HEK293 (cell line): ENCODE measurements around the gene PERM1.

Experiments
- BCL11B ChIP-seq: fragments of 450-650 bp; formaldehyde crosslinking; IDR thresholded peaks from 2 replicates; pipeline ENCODE4 v1.5.1; 2016; ENCODE audit warnings: low read depth, missing biosample characterization, missing genetic modification characterization
- EGR2 ChIP-seq: fragments of 450-650 bp; formaldehyde crosslinking; IDR thresholded peaks from 2 replicates; pipeline ENCODE4 v1.5.1; 2016; ENCODE audit warnings: low read depth, missing biosample characterization, missing genetic modification characterization
- GLI4 ChIP-seq: fragments of 450-650 bp; formaldehyde crosslinking; IDR thresholded peaks from 2 replicates; pipeline ENCODE4 v1.5.1; 2016; ENCODE audit warnings: missing biosample characterization, missing genetic modification characterization
- GLIS1 ChIP-seq: fragments of 450-650 bp; formaldehyde crosslinking; IDR thresholded peaks from 2 replicates; pipeline ENCODE4 v1.5.1; 2016; ENCODE audit warnings: missing biosample characterization, missing genetic modification characterization
- OVOL3 ChIP-seq: fragments of 450-650 bp; formaldehyde crosslinking; IDR thresholded peaks from 2 replicates; pipeline ENCODE4 v1.5.1; 2016; ENCODE audit warnings: missing biosample characterization, missing genetic modification characterization
- SP2 ChIP-seq: fragments of 450-650 bp; formaldehyde crosslinking; IDR thresholded peaks from 2 replicates; pipeline ENCODE4 v1.5.1; 2016; ENCODE audit warnings: missing biosample characterization, missing genetic modification characterization
- SP7 ChIP-seq: fragments of 450-650 bp; formaldehyde crosslinking; IDR thresholded peaks from 2 replicates; pipeline ENCODE4 v1.5.1; 2016; ENCODE audit warnings: missing biosample characterization, missing genetic modification characterization
- WT1 ChIP-seq: fragments of 450-650 bp; formaldehyde crosslinking; IDR thresholded peaks from 2 replicates; pipeline ENCODE4 v1.5.1; 2016; ENCODE audit warnings: missing biosample characterization, missing genetic modification characterization
- ZBTB8A ChIP-seq: fragments of 450-650 bp; formaldehyde crosslinking; IDR thresholded peaks from 2 replicates; pipeline ENCODE4 v1.5.1; 2016; ENCODE audit warnings: missing biosample characterization, missing genetic modification characterization
- ZNF155 ChIP-seq: fragments of 450-650 bp; formaldehyde crosslinking; IDR thresholded peaks from 2 replicates; pipeline ENCODE4 v1.5.1; 2016; ENCODE audit warnings: missing biosample characterization, missing genetic modification characterization
- ZNF214 ChIP-seq: fragments of 450-650 bp; formaldehyde crosslinking; IDR thresholded peaks from 2 replicates; pipeline ENCODE4 v1.5.1; 2017; ENCODE audit warnings: missing biosample characterization, mild to moderate bottlenecking, missing genetic modification characterization, borderline replicate concordance
- ZNF354C ChIP-seq: fragments of 450-650 bp; formaldehyde crosslinking; IDR thresholded peaks from 2 replicates; pipeline ENCODE4 v1.5.1; 2016; ENCODE audit warnings: missing biosample characterization, missing genetic modification characterization, low read depth, borderline replicate concordance
- ZNF433 ChIP-seq: fragments of 450-650 bp; formaldehyde crosslinking; IDR thresholded peaks from 2 replicates; pipeline ENCODE4 v1.5.1; 2016; ENCODE audit warnings: missing biosample characterization, missing genetic modification characterization, low read depth
- ZNF600 ChIP-seq: fragments of 450-650 bp; formaldehyde crosslinking; IDR thresholded peaks from 2 replicates; pipeline ENCODE4 v1.5.1; 2016; ENCODE audit warnings: missing biosample characterization, missing genetic modification characterization
- ZNF777 ChIP-seq: fragments of 450-650 bp; formaldehyde crosslinking; IDR thresholded peaks from 2 replicates; pipeline ENCODE4 v1.5.1; 2017; ENCODE audit warnings: missing biosample characterization, missing genetic modification characterization, borderline replicate concordance
- TF ChIP-seq, protein P1 (sequence below): fragments of 450-650 bp; formaldehyde crosslinking; IDR thresholded peaks from 2 replicates; pipeline ENCODE4 v1.5.1; 2016; ENCODE audit warnings: missing biosample characterization, missing genetic modification characterization
- TF ChIP-seq, protein P2 (sequence below): fragments of 450-650 bp; formaldehyde crosslinking; IDR thresholded peaks from 2 replicates; pipeline ENCODE4 v1.5.1; 2016; ENCODE audit warnings: missing biosample characterization, missing genetic modification characterization
- TF ChIP-seq, protein P3 (sequence below): fragments of 450-650 bp; formaldehyde crosslinking; IDR thresholded peaks from 2 replicates; pipeline ENCODE4 v1.5.1; 2017; ENCODE audit warnings: missing biosample characterization, missing genetic modification characterization
- TF ChIP-seq, protein P4 (sequence below): fragments of 450-650 bp; formaldehyde crosslinking; IDR thresholded peaks from 2 replicates; pipeline ENCODE4 v1.5.1; 2017; ENCODE audit warnings: missing biosample characterization, missing genetic modification characterization
- TF ChIP-seq, protein P5 (sequence below): fragments of 450-650 bp; formaldehyde crosslinking; IDR thresholded peaks from 2 replicates; pipeline ENCODE4 v1.5.1; 2016; ENCODE audit warnings: missing biosample characterization, missing genetic modification characterization
- TF ChIP-seq, protein P6 (sequence below): fragments of 450-650 bp; formaldehyde crosslinking; IDR thresholded peaks from 2 replicates; pipeline ENCODE4 v1.5.1; 2016; ENCODE audit warnings: missing biosample characterization, missing genetic modification characterization

The PERM1 gene

DNA sequence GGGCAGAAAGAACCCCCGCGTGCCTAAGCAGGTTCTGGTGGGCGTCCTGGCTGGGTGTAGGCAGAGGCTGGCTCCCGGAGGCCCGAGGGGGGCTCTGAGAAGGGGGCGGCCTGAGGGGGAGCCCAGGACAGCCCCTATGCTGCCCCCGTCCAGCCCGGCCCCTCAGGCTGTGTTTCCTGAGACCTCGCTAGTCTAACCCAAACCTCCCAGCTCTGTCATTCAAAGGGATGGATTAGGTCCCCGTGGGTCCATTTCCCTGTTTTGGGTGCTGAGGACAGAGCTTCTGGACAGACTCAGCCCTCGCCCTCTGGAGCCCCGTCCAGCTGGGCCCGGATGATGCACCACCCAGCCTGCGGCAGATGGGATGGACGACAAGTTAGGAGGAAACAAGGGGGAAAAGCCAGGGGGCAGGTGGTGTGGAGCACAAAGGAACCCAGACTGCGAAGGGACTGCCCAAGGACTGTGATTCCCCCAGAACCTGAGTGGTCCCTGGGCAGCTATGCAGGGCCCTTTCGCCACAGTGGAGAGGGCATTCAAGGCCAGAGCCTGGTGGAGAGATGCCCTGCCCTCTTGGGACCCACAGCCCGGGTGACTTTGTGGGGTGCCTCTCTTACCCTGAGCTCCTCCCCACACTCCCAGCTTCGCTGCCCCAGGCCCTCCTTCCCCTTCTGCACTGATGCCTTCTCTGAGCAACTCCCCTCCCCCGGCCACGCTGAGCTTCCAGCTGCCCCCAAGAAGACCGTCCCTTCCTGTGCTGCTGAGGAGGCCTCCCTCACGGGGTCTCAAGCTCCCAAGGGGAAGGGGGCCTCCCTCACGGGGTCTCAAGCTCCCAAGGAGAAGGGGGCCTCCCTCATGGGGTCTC, 15.2 kb upstream of the PERM1 start (continued):
- TF ChIP-seq, protein P1, sequence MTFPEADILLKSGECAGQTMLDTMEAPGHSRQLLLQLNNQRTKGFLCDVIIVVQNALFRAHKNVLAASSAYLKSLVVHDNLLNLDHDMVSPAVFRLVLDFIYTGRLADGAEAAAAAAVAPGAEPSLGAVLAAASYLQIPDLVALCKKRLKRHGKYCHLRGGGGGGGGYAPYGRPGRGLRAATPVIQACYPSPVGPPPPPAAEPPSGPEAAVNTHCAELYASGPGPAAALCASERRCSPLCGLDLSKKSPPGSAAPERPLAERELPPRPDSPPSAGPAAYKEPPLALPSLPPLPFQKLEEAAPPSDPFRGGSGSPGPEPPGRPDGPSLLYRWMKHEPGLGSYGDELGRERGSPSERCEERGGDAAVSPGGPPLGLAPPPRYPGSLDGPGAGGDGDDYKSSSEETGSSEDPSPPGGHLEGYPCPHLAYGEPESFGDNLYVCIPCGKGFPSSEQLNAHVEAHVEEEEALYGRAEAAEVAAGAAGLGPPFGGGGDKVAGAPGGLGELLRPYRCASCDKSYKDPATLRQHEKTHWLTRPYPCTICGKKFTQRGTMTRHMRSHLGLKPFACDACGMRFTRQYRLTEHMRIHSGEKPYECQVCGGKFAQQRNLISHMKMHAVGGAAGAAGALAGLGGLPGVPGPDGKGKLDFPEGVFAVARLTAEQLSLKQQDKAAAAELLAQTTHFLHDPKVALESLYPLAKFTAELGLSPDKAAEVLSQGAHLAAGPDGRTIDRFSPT, result peak; percentile 90
- TF ChIP-seq, protein P2, sequence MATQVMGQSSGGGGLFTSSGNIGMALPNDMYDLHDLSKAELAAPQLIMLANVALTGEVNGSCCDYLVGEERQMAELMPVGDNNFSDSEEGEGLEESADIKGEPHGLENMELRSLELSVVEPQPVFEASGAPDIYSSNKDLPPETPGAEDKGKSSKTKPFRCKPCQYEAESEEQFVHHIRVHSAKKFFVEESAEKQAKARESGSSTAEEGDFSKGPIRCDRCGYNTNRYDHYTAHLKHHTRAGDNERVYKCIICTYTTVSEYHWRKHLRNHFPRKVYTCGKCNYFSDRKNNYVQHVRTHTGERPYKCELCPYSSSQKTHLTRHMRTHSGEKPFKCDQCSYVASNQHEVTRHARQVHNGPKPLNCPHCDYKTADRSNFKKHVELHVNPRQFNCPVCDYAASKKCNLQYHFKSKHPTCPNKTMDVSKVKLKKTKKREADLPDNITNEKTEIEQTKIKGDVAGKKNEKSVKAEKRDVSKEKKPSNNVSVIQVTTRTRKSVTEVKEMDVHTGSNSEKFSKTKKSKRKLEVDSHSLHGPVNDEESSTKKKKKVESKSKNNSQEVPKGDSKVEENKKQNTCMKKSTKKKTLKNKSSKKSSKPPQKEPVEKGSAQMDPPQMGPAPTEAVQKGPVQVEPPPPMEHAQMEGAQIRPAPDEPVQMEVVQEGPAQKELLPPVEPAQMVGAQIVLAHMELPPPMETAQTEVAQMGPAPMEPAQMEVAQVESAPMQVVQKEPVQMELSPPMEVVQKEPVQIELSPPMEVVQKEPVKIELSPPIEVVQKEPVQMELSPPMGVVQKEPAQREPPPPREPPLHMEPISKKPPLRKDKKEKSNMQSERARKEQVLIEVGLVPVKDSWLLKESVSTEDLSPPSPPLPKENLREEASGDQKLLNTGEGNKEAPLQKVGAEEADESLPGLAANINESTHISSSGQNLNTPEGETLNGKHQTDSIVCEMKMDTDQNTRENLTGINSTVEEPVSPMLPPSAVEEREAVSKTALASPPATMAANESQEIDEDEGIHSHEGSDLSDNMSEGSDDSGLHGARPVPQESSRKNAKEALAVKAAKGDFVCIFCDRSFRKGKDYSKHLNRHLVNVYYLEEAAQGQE (tag by site-specific recombination), result peak; percentile 68
- no peak for TF ChIP-seq ZNF433 (tag by site-specific recombination)
- TF ChIP-seq, protein P3, sequence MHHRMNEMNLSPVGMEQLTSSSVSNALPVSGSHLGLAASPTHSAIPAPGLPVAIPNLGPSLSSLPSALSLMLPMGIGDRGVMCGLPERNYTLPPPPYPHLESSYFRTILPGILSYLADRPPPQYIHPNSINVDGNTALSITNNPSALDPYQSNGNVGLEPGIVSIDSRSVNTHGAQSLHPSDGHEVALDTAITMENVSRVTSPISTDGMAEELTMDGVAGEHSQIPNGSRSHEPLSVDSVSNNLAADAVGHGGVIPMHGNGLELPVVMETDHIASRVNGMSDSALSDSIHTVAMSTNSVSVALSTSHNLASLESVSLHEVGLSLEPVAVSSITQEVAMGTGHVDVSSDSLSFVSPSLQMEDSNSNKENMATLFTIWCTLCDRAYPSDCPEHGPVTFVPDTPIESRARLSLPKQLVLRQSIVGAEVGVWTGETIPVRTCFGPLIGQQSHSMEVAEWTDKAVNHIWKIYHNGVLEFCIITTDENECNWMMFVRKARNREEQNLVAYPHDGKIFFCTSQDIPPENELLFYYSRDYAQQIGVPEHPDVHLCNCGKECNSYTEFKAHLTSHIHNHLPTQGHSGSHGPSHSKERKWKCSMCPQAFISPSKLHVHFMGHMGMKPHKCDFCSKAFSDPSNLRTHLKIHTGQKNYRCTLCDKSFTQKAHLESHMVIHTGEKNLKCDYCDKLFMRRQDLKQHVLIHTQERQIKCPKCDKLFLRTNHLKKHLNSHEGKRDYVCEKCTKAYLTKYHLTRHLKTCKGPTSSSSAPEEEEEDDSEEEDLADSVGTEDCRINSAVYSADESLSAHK (tag by site-specific recombination), result 0 out of 2 replicates have a peak, but pooled peaks have one; percentile 8
- TF ChIP-seq ZBTB8A (tag by site-specific recombination), result peak; percentile 84
- peak; percentile 15; the same call in 1 of the 2 replicates for TF ChIP-seq SP2 (tag by site-specific recombination)
- TF ChIP-seq, protein P4, sequence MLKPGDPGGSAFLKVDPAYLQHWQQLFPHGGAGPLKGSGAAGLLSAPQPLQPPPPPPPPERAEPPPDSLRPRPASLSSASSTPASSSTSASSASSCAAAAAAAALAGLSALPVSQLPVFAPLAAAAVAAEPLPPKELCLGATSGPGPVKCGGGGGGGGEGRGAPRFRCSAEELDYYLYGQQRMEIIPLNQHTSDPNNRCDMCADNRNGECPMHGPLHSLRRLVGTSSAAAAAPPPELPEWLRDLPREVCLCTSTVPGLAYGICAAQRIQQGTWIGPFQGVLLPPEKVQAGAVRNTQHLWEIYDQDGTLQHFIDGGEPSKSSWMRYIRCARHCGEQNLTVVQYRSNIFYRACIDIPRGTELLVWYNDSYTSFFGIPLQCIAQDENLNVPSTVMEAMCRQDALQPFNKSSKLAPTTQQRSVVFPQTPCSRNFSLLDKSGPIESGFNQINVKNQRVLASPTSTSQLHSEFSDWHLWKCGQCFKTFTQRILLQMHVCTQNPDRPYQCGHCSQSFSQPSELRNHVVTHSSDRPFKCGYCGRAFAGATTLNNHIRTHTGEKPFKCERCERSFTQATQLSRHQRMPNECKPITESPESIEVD (tag by site-specific recombination), result no peak
- TF ChIP-seq GLI4 (tag by site-specific recombination), result peak; percentile 99
- TF ChIP-seq, protein P5, sequence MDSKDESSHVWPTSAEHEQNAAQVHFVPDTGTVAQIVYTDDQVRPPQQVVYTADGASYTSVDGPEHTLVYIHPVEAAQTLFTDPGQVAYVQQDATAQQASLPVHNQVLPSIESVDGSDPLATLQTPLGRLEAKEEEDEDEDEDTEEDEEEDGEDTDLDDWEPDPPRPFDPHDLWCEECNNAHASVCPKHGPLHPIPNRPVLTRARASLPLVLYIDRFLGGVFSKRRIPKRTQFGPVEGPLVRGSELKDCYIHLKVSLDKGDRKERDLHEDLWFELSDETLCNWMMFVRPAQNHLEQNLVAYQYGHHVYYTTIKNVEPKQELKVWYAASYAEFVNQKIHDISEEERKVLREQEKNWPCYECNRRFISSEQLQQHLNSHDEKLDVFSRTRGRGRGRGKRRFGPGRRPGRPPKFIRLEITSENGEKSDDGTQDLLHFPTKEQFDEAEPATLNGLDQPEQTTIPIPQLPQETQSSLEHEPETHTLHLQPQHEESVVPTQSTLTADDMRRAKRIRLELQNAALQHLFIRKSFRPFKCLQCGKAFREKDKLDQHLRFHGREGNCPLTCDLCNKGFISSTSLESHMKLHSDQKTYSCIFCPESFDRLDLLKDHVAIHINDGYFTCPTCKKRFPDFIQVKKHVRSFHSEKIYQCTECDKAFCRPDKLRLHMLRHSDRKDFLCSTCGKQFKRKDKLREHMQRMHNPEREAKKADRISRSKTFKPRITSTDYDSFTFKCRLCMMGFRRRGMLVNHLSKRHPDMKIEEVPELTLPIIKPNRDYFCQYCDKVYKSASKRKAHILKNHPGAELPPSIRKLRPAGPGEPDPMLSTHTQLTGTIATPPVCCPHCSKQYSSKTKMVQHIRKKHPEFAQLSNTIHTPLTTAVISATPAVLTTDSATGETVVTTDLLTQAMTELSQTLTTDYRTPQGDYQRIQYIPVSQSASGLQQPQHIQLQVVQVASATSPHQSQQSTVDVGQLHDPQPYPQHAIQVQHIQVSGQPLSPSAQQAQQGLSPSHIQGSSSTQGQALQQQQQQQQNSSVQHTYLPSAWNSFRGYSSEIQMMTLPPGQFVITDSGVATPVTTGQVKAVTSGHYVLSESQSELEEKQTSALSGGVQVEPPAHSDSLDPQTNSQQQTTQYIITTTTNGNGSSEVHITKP (tag by site-specific recombination), result peak; percentile 78
- TF ChIP-seq ZNF600 (tag by site-specific recombination), result peak; percentile 89
- peak; percentile 14; the same call in 1 of the 2 replicates for TF ChIP-seq SP7
- 0 out of 2 replicates have a peak, but pooled peaks have one; percentile 23 for TF ChIP-seq BCL11B (tag by site-specific recombination)
- 0 out of 2 replicates have a peak, but pooled peaks have one; percentile 12 for TF ChIP-seq OVOL3 (tag by site-specific recombination)
- TF ChIP-seq ZNF214 (tag by site-specific recombination), result no peak
- no peak for TF ChIP-seq ZNF354C (tag by site-specific recombination)
- peak; percentile 59; the same call in 1 of the 2 replicates for TF ChIP-seq EGR2 (tag by site-specific recombination)
- peak; percentile 13; the same call in 1 of the 2 replicates for TF ChIP-seq WT1 (tag by site-specific recombination)
- TF ChIP-seq GLIS1 (tag by site-specific recombination), result peak; percentile 6; the same call in 1 of the 2 replicates
- TF ChIP-seq, protein P6, sequence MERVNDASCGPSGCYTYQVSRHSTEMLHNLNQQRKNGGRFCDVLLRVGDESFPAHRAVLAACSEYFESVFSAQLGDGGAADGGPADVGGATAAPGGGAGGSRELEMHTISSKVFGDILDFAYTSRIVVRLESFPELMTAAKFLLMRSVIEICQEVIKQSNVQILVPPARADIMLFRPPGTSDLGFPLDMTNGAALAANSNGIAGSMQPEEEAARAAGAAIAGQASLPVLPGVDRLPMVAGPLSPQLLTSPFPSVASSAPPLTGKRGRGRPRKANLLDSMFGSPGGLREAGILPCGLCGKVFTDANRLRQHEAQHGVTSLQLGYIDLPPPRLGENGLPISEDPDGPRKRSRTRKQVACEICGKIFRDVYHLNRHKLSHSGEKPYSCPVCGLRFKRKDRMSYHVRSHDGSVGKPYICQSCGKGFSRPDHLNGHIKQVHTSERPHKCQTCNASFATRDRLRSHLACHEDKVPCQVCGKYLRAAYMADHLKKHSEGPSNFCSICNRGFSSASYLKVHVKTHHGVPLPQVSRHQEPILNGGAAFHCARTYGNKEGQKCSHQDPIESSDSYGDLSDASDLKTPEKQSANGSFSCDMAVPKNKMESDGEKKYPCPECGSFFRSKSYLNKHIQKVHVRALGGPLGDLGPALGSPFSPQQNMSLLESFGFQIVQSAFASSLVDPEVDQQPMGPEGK (tag by site-specific recombination), result peak; percentile 86
- TF ChIP-seq ZNF777, result no peak
- TF ChIP-seq ZNF155 (tag by site-specific recombination), result no peak
